Stomach (tissue), 9 donors: ENCODE results near the gene DDX31. TPM values are rescaled to one million over a fixed set of nuclear protein-coding genes. Genes with fewer than 3 reads are reported as not detected.

Experiments
- DNase-seq, 2 donors: peaks; one replicate each; pipeline versions ENCODE4 v3.0.0 to v3.0.0-alpha.2; 2013 to 2019
- H3K27ac ChIP-seq, 5 donors: fragments of 200-600 bp in 4 of 5; sonication (generic) in 4 of 5; one replicate each; pipeline ENCODE4 v1.5.1; 2013 to 2019; ENCODE audit warnings: mild to moderate bottlenecking in 1 of 5, moderate library complexity in 1 of 5
- H3K27me3 ChIP-seq, 3 donors: fragments of 200-600 bp; sonication (generic); one replicate each; pipeline ENCODE4 v1.5.1; 2017 to 2019; ENCODE audit warnings: mixed run types in 1 of 3
- H3K36me3 ChIP-seq, 4 donors: fragments of 200-600 bp; sonication (generic); 1 replicate in 3 of 4; 2 replicates in 1 of 4; pipeline ENCODE4 v1.5.1; 2016 to 2019
- H3K4me1 ChIP-seq, 4 donors: fragments of 200-600 bp; sonication (generic); one replicate each; pipeline ENCODE4 v1.5.1; 2016 to 2019
- H3K4me3 ChIP-seq, 4 donors: fragments of 200-600 bp; sonication (generic) in 3 of 4; one replicate each; pipeline ENCODE4 v1.5.1; 2016 to 2019; ENCODE audit warnings: mild to moderate bottlenecking in 1 of 4
- H3K9me3 ChIP-seq, 4 donors: fragments of 200-600 bp; sonication (generic); one replicate each; pipeline ENCODE4 v1.5.1; 2016 to 2019
- EP300 ChIP-seq: sonication (generic); formaldehyde crosslinking; IDR thresholded peaks from one replicate; pipeline ENCODE4 v1.6.1; 2017; ENCODE audit warnings: antibody characterized with exemption
- POLR2A ChIP-seq, 4 donors: fragments of 450-650 bp; IDR thresholded peaks; one replicate each; pipeline ENCODE4 v1.6.1; 2016; ENCODE audit warnings: antibody characterized with exemption in 4 of 4, control low read depth in 2 of 4, mild to moderate bottlenecking in 1 of 4, moderate library complexity in 1 of 4
- POLR2AphosphoS5 ChIP-seq, 3 donors: sonication (generic); formaldehyde crosslinking; IDR thresholded peaks; one replicate each; pipeline ENCODE4 v1.6.1; 2016; ENCODE audit warnings: antibody characterized with exemption in 3 of 3
- WGBS, 5 donors: extraction: QIAGEN DNeasy Blood & Tissue Kit in 3 of 5; methylation state at CpG; one replicate each; pipeline versions ENCODE4 v1.1.5 to v1.1.7; 2013 to 2018; 5-methylcytosine and 5-hydroxymethylcytosine counted together
- intact Hi-C: fragments of 100-400 bp; cut with DNase I; formaldehyde crosslinking; loops from one replicate; pipeline ENCODE4 v1.15.1; 2023; ENCODE audit warnings: low total_unique reads
- polyA plus RNA-seq, 3 donors: library from polyadenylated mRNA; stranded (reverse); fragments of 200-250 nt; gene quantifications; one replicate each; pipeline ENCODE4 v1.2.3, GENCODE V29; 2013
- total RNA-seq, 5 donors: library from RNA; depleted of rRNA; stranded (reverse); fragments of >200 nt; gene quantifications; one replicate each; pipeline versions ENCODE4 v1.1.0 to v1.2.3, GENCODE V29; 2014 to 2016
- TF ChIP-seq, protein P1 (sequence below), 7 experiments: fragments of 450-650 bp in 4 of 7; fragments of 200-600 bp in 3 of 7; sonication (generic) in 3 of 7; IDR thresholded peaks; one replicate each; pipeline ENCODE4 v1.5.1; 2016 to 2019; ENCODE audit warnings: antibody characterized with exemption in 7 of 7, control low read depth in 2 of 7, mild to moderate bottlenecking in 1 of 7
- donor health status: healthy with polysubstance abuse.
- donor health status: Bipolar disorder and iron deficiency.
- donor health status: healthy.

Gene DDX31
- total and polyA plus RNA-seq, 8 donors = 3.1 to 26.8 (median 5.8) TPM

DNA sequence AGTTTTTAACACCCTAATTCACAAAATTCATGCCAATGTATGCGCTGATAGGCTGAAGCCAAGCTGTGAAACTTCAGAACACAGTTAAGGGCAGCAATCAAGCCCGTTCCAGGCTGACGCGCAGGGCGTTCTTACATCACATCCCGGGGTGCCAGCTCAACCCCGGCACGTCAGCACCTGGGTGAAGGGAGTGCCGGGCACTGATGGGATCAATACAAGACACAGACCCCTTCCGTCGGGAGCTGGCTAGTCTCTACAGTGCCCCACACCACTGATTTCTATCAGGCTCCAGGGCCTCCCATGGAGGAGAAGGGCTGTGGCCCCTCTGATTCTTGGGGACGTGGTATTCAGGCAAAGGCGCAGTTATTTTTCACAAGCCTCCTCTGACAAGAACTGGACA, 75.4 kb downstream of the DDX31 start:
- Histone ChIP-seq H3K4me3 (no peak overlapping the region), H3K27ac (no peak overlapping the region), H3K36me3 (peaks cover 14 to 65% (median 60%) of the 10 kb centered on the region in 4 donors), H3K9me3 (no peaks in the 10 kb centered on the region), H3K27me3 (peaks cover 17 to 52% (median 26%) of the 10 kb centered on the region in 3 donors), H3K4me1 (peaks cover 5 to 16% (median 11%) of the 10 kb centered on the region in 4 donors)
- TF ChIP-seq, protein P1, sequence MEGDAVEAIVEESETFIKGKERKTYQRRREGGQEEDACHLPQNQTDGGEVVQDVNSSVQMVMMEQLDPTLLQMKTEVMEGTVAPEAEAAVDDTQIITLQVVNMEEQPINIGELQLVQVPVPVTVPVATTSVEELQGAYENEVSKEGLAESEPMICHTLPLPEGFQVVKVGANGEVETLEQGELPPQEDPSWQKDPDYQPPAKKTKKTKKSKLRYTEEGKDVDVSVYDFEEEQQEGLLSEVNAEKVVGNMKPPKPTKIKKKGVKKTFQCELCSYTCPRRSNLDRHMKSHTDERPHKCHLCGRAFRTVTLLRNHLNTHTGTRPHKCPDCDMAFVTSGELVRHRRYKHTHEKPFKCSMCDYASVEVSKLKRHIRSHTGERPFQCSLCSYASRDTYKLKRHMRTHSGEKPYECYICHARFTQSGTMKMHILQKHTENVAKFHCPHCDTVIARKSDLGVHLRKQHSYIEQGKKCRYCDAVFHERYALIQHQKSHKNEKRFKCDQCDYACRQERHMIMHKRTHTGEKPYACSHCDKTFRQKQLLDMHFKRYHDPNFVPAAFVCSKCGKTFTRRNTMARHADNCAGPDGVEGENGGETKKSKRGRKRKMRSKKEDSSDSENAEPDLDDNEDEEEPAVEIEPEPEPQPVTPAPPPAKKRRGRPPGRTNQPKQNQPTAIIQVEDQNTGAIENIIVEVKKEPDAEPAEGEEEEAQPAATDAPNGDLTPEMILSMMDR (IDR thresholded peaks at IDR 0.05) = no peak
- TF ChIP-seq EP300 (no peak), POLR2AphosphoS5 (IDR thresholded peaks at IDR 0.05) (no peak), POLR2A (IDR thresholded peaks at IDR 0.05) (no peak)
- no peak for DNase-seq
- WGBS, 5 donors = 94 to 96% (median 95%) methylated on average over 11 to 13 of the region's 13 CpGs
- intact Hi-C loops = no loop called here

DNA sequence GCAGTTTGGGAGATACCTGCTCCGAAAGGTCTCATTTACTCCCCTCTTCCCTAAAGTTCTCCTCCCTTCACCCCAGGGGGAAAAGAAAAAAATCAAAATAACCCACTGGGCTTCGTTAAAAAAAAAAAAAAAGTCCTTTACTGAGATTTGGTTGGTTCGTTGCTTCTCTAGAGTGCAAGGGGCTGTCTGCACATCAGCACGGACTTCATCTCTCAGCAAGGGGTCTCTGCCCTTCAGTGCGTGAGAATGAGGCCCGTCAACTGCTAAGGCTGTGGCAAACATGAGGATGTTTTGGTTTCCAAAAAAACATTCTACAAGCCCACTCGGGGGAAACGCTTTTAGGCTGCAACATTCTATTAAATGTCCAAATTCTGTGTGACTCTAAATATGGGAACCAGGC, 77.3 kb downstream of the DDX31 start:
- Histone ChIP-seq H3K9me3 (no peaks in the 10 kb centered on the region), H3K4me3 (no peak overlapping the region), H3K36me3 (peaks cover 14 to 46% (median 44%) of the 10 kb centered on the region in 4 donors), H3K4me1 (peaks cover 6 to 25% (median 14%) of the 10 kb centered on the region in 4 donors), H3K27me3 (peaks cover 33 to 72% (median 46%) of the 10 kb centered on the region in 3 donors), H3K27ac (no peak overlapping the region)
- 78 to 83% (median 81%) methylated on average over 8 of the region's 8 CpGs for WGBS, 5 donors
- no peak for DNase-seq
- intact Hi-C loops = no loop called here
- no peak for TF ChIP-seq POLR2AphosphoS5 (IDR thresholded peaks at IDR 0.05)
- TF ChIP-seq, protein P1 (IDR thresholded peaks at IDR 0.05) = no peak
- TF ChIP-seq EP300 = no peak
- TF ChIP-seq POLR2A (IDR thresholded peaks at IDR 0.05) = no peak

DNA sequence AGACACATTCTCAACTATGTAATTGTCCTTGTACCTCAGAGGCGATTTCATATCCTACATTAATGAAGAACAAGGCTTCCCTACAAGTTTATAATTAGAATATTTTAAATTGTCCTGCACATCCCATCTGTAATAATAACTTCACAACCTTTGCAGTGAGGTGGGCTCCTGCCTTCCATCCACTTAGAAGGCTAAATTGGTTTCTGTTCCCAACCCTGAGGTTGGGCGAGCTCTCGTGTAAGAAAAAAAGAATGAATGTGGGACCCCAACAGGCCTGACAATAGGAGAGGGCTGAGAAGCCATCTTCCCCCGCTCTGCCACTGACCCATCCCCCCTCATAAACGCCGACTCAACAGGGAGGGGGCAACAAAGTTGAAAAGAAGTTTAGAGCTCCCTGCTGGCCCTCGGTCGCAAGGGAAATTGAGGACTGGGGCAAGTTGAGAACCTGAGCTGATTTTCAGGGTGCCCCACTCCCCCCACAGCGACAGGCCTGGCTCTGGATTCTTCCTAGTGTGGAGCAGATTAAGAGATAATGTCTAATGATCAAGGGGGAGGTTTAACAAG, 78.0 kb downstream of the DDX31 start:
- no peak for DNase-seq
- Histone ChIP-seq H3K36me3 (peaks cover 14 to 40% (median 38%) of the 10 kb centered on the region in 4 donors), H3K4me3 (no peak overlapping the region), H3K4me1 (peaks cover 6 to 32% (median 17%) of the 10 kb centered on the region in 4 donors), H3K27me3 (peaks cover 40 to 78% (median 52%) of the 10 kb centered on the region in 3 donors), H3K9me3 (no peaks in the 10 kb centered on the region), H3K27ac (no peak overlapping the region)
- TF ChIP-seq, protein P1 (IDR thresholded peaks at IDR 0.05) = no peak
- TF ChIP-seq EP300 = no peak
- 56 to 63% (median 57%) methylated on average over 9 of the region's 9 CpGs for WGBS, 5 donors
- intact Hi-C loops = no loop called here

DNA sequence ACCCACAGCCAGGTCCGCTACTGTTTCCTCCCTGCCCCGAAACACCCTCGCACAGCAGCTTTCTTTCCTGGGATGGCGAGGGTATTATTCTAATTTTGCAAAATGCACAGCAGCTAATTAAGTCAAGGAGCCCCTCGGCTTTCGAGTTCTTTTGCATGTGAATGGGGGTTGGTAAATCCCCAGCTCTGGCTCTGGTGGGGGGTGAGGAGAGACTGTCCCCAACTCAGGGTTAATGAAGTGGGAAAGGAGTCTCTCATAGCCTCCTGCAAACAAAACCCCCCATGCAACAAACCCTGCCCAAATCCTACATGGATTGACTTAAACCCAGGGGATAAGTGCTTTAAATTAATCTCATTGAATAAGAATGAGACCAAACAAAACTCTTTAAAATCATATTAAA, 78.5 kb downstream of the DDX31 start:
- Histone ChIP-seq H3K36me3 (peaks cover 10 to 34% (median 32%) of the 10 kb centered on the region in 4 donors), H3K27ac (no peak overlapping the region), H3K9me3 (no peaks in the 10 kb centered on the region), H3K27me3 (peaks cover 44 to 84% (median 58%) of the 10 kb centered on the region in 3 donors), H3K4me1 (peaks cover 6 to 36% (median 18%) of the 10 kb centered on the region in 4 donors), H3K4me3 (no peak overlapping the region)
- intact Hi-C loops = no loop called here
- TF ChIP-seq, protein P1 (IDR thresholded peaks at IDR 0.05) = no peak
- no peak for TF ChIP-seq POLR2AphosphoS5 (IDR thresholded peaks at IDR 0.05)
- no peak for TF ChIP-seq EP300
- TF ChIP-seq POLR2A (IDR thresholded peaks at IDR 0.05) = no peak
- 23 to 35% (median 27%) methylated on average over 3 to 6 of the region's 6 CpGs for WGBS, 5 donors
- no peak for DNase-seq
